SK-N-SH treated with all-trans-retinoic acid at 6 μM for 48 hours (cell line): ENCODE data around the gene KIRREL3.

Experiments used
- POU6F1 ChIP-seq: fragments of 250-450 bp; sonication (Bioruptor Pico); IDR thresholded peaks from 2 replicates; pipeline ENCODE4 v1.8.0; 2021; ENCODE audit warnings: low read depth, mild to moderate bottlenecking, moderate library complexity, borderline replicate concordance
- PPARA ChIP-seq: fragments of 250-450 bp; sonication (Bioruptor Pico); IDR thresholded peaks from 2 replicates; pipeline ENCODE4 v1.5.0; 2020; ENCODE audit warnings: mild to moderate bottlenecking, borderline replicate concordance
- RARB ChIP-seq: fragments of 250-450 bp; sonication (Bioruptor Pico); IDR thresholded peaks from 2 replicates; pipeline ENCODE4 v1.8.0; 2021; ENCODE audit warnings: mild to moderate bottlenecking, moderate library complexity
- TCF4 ChIP-seq: fragments of 250-450 bp; sonication (Bioruptor Pico); IDR thresholded peaks from 2 replicates; pipeline ENCODE4 v1.8.0; 2021; ENCODE audit warnings: mild to moderate bottlenecking, moderate library complexity, borderline replicate concordance
- TSHZ2 ChIP-seq: fragments of 250-450 bp; sonication (Bioruptor Pico); IDR thresholded peaks from 2 replicates; pipeline ENCODE4 v1.5.0; 2020; ENCODE audit warnings: mild to moderate bottlenecking, moderate library complexity
- ZC3H10 ChIP-seq: fragments of 250-450 bp; sonication (Bioruptor Pico); IDR thresholded peaks from 2 replicates; pipeline ENCODE4 v1.5.1; 2021; ENCODE audit warnings: mild to moderate bottlenecking, moderate library complexity
- ZFP3 ChIP-seq: fragments of 250-450 bp; sonication (Bioruptor Pico); IDR thresholded peaks from 2 replicates; pipeline ENCODE4 v1.5.0; 2020; ENCODE audit warnings: mild to moderate bottlenecking, moderate library complexity
- ZFP30 ChIP-seq: fragments of 450-650 bp; formaldehyde crosslinking; IDR thresholded peaks from 2 replicates; pipeline ENCODE4 v1.5.0; 2022; ENCODE audit warnings: mild to moderate bottlenecking, moderate library complexity
- ZNF565 ChIP-seq: fragments of 450-650 bp; formaldehyde crosslinking; conservative IDR thresholded peaks from 2 replicates; pipeline ENCODE4 v1.5.0; 2020; ENCODE audit warnings: low read depth, mild to moderate bottlenecking, moderate library complexity
- ZNF8 ChIP-seq: fragments of 450-650 bp; formaldehyde crosslinking; IDR thresholded peaks from 2 replicates; pipeline ENCODE4 v1.5.0; 2020; ENCODE audit warnings: mild to moderate bottlenecking, moderate library complexity

GRCh38 chr11:126805870-126806269 is 194.7 kb downstream of the KIRREL3 start:
- TF ChIP-seq TCF4 (no peak), TSHZ2 (CRISPR knock-in tag) (no peak), ZNF565 (CRISPR knock-in tag) (no peak), PPARA (CRISPR knock-in tag) (no peak), ZNF8 (no peak), ZFP30 (no peak), ZC3H10 (CRISPR knock-in tag) (no peak), RARB (CRISPR knock-in tag) (no peak), POU6F1 (CRISPR knock-in tag) (no peak), ZFP3 (CRISPR knock-in tag) (no peak)
